K562 treated with DMSO at 1 percent for 48 hours (cell line): ENCODE results near the gene RPS5. TPM values are rescaled to one million over a fixed set of nuclear protein-coding genes. Genes with fewer than 3 reads are reported as not detected.

ENCODE experiments used
- total RNA-seq: library from RNA; unstranded; fragments of 300-600 nt; gene quantifications from 2 replicates; pipeline ENCODE4 v1.2.3, GENCODE V29; 2022; ENCODE audit warnings: low replicate concordance; ENCODE audit errors: extremely low read depth

RPS5 gene
- 2,923 and 3,134 TPM in 2 replicates for total RNA-seq

DNA sequence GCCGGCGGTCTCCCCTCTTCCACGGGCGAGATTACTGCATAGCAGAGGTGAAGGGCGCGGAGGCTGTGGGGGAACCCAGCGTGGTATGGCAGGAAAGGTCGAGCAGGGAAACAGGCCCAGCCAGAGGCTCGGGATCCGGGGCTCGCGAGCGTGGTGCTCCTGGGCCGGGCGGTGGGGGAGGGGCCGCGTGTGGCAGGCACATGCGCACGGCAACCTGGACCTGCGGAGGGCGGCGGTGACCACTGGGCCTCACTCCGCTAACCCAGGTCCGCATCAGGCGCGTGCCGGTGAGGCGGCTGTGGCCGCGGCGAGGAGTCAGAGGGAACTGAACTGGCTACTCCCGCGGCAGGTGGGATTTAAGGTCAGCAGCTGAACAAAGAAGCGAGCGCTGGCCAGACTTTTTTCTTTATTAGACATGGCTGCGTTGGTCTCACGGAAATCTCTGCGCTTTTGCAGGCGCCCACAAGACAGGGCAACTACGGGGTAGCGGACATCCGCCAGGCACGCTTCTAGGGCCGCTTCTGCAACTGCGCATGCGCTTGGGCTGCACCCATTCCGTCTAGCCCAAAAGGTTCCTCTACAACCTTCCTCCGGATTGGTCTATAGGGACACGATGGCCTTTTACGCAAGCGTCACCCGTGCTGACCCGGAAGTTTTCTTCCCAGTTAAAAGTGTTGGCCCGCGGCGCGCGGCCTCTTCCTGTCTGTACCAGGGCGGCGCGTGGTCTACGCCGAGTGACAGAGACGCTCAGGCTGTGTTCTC lies at the start of gene RPS5:
TSS of gene RPS5 (plus strand) at position 694 of the 762 bp plus-strand sequence. CDS start 869 bp downstream, outside the sequence.

DNA sequence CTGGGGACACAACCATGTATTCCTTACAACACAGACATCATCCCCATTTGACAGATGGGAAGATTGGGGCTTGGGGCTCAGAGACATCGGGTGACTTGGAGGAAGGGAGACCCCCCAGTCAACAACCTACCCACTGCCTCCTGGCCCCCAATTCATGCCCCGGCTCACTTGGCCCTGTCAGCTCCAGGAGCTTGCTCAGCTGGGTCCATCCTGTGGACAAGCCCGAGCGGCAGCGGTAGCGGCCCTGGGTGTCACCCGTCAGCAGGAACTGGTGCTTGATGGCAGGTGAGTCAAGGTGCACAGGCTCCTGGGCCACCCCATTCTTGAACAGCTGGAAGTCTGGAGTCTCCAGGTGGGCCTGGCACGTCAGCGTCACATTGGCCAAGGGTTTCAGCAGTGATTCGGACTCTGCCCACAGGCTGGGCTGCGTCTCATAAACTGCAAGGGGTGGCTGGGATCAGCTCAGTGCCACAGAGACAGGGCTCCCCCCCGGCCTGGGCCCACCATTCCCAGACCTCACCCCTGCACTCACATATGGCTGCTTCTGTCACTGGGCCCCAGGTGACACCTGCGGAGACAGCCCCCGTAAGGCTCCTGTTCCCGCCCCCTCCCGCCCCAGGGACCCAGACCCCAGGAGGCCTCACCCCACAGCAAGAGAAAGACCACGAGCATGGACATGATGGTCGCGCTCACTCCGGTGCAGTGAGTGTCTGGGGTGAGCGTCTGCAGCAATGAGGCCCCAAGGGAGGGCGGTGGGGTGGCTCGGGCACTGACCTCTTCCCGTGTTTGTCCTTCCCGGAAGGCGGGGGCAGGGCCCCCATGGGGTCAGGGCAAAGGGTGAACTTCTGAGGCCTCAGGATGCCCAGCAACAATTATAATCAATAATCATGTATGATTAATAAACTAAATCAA lies 34.1 kb upstream of the RPS5 start, which contains the start of gene A1BG:
TSS of gene A1BG (minus strand) at position 733 of the 912 bp plus-strand sequence. CDS start at position 678, 55 bp downstream.

DNA sequence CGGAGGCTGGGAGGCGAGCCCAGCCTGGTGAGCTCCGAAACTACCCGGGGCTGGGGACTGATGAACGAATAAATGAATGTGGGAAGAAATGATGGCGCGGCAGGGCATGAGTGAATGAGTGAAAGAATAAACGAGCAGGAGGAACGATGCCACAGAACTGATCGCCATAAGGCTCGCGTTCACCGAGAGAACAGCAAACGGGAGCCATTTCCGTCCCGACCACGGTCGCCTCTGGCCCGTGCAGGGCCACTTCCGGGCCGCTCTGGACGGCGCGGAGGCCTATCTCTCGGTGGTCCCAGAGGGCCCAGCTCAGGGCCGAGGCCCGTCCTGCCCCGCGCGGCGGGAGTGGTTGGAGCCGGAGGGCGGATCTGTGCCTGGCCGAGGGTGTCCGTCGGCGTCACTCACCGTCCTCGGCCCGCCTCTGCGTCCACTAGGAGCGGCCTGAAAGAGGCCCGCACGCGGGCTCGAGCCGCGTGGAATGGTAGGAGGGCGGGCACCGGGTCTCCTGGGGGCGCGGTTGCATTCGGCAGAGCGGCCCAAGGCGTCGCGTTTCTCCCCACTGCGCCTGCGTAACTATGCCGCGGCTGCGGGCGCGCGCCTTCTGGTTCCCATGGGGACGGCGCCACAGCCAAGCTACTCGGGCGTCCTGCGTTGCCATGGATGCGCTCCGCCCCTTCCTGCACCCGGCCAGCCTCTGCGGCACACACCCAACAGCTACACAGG lies 24.6 kb upstream of the RPS5 start, which contains the start of gene ZNF497:
TSS of gene ZNF497 (minus strand) at position 480 of the 723 bp plus-strand sequence. CDS start 5,116 bp downstream, outside the sequence.

DNA sequence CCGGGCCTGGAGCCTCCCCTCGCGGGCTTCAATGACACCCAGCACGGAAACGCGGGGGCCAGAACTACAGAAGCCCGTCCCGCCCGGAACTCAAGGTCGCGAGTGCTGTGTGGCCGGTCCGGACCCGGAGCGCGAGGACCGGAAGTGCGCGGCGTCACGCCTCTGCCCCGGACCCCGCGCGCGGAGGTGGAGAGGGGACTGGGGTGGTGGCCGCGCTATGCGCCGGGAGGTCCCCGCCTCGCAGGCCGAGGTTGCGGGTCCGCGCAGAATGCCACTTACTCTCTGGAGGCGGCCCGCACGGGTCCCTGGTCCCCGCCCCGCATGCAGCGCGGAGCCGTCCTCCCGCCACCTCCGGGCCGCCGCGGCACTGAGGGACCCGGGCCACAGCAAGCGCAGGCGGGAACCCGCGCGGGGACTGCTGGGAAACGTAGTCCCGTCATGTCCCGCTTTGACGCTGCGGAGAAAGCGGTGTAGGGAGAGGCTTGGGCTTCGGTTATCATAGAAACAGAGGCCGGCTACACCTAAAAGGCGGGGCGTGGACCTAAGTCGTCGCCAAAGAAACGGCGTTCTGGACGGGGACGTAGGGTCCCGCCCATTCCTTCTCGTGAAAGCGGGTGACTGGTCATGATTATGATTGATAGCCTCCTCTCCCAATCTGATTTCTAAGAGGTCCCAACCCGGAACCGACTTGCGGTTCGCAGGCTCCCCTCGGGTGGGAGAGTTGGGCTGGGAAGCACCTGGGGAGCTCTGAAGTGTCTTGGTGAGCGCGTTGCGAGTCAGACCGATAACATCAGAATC lies 6.2 kb upstream of the RPS5 start, which contains the start of gene ZNF837:
TSS of gene ZNF837 (minus strand) at position 369 of the 798 bp plus-strand sequence. CDS start 11,698 bp downstream, outside the sequence.

DNA sequence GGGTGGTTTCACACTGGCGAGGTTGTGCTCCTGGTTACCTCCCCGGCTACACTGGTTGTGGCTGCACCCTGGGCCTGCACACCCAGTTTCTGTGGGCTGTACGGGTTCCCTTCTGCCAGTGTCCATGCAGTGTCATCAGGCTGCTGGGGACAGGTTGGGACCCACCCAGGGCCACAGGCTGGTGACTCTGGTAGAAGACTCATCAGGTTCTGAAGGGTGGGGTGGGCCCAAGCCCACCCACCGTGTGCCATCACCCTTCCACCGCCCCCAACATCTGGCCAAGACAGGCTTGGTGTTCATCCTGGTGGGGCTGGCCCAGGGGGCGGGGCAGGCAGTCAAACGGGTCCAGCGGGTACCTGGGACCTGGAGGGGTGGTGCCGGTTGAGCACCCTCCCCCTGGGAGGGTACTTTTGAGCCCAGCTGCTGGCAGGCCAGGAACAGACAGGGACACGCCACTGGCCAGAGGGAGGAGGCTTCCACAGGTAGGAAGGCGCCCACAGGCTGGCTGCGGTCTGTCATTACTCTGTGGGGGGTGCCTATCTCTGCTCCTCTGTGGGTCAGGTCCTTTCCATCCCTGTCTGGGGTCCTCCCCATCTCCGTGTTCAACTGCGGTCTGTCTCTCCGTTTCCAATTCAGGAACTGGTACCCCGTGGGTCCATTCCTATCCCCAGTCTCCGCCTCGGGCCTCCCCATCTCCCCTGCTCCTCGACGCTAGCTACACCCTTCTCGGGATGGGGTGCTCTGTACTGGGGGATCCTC lies 8.3 kb downstream of the RPS5 start, which contains the start of gene RNF225:
TSS of gene RNF225 (plus strand) at position 437 of the 759 bp plus-strand sequence. CDS start 434 bp downstream, outside the sequence.

DNA sequence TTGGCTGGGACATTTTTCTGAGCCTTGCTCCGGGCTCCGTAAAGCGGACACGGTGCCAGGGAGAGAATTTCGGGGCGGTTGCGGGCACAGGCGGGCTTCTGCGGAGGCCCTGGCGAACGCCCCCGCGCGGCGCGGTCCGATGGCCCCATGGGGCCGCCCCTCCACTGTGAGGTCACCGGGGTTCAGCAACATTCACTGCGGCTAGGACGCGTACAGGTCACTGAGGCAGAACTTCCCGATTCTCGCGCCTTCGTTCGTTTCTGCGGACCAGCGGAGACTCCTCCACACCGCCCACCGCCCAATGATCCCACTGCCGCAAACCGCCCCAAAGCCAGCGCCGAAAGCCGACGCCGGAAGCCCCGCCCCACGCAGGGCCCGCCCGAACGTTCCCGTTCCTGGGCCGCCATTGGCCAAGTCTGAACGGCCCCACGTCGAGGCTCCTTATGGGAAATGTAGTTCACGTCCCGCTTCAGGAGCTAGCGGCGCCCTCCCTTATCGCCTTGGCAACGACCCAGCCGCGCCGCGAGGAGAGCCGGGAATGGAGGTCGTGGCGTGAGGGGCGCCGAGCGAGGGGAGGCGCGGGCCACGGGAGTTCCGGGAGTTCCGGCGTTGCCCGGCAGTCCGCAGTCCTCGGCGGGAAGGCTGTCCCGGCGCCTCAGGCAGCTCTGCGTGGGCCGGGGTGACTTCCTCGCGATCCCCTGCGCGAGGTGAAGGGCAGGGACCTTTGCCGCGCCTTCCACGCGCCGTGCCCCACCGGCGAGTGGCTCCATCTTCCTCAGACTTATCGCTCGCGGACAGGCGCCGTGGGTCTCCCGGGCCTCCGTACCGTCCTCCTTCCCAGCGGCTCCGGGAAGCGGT lies 21.3 kb downstream of the RPS5 start, which contains the start of gene ZNF584:
TSS of gene ZNF584 (plus strand) at position 498 of the 858 bp plus-strand sequence. CDS start 499 bp downstream, outside the sequence.

DNA sequence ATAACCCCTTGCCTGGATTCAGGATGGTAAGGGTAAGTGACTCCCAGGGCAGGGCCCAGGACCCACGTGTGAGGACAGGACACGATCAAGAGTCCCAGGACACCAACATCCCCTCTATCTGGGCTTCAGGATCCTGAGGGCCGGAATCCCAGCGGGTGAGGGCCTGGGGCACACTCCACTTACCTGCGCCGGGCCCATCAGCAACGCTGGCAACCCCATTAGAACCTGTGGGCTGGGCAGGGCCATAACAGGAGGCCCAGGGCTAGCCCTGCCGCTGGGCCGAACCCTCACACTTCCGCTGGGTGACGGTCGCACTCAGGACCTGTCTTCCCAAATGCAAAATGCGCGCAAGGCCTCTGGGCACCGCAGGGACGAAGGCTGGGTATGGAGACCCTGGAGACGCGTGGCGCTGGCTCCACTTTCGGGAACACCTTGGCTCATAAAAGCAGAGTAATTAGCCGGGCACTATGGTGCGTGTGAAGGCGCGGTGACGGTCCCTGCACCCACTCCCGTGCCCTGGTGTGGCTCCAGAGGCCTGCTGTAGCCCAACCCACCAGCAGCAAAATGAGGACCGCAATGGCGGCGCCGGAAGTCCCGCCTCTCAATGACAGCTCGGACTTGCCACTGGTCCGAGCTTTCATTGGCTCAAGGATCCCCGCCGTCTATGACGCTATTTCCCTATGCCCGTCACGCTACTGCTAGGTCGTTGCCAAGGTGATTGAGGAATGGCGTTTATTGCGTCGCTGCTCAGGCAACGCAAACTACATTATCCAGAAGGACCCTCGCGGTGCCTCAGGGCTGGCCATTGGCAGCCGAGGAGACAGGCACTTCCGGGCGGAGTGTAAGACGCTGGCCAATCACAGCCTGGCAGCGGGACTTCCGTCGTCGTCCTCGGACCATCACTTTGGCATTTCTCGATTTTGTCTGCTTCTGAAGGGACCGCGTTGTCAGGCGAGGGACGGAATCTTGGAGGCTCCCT lies 52.8 kb downstream of the RPS5 start, which contains the start of gene ZNF132:
TSS of gene ZNF132 (minus strand) at position 578 of the 979 bp plus-strand sequence. CDS start at position 246, 332 bp downstream.

Other genes starting within 250 kb of the RPS5 start
- gene ZNF329, start 236.5 kb upstream of the RPS5 start, total RNA-seq = not detected in 2 replicates
- not detected in 2 replicates for gene ZNF274, start 204.2 kb upstream of the RPS5 start, total RNA-seq
- gene ZNF544, start 158.4 kb upstream of the RPS5 start, total RNA-seq = not detected in 2 replicates
- not detected in 2 replicates for gene ZNF8, start 108.3 kb upstream of the RPS5 start, total RNA-seq
- gene ERVK3-1, start 81.9 kb upstream of the RPS5 start, total RNA-seq = not detected in 2 replicates
- not detected in 2 replicates for gene ZSCAN22, start 60.3 kb upstream of the RPS5 start, total RNA-seq
- not detected in 2 replicates for gene A1BG, start 33.8 kb upstream of the RPS5 start, total RNA-seq
- gene ZNF497, start 24.5 kb upstream of the RPS5 start, total RNA-seq = not detected in 2 replicates
- not detected in 2 replicates for gene ZNF837, start 6.2 kb upstream of the RPS5 start, total RNA-seq
- not detected in 2 replicates for gene RNF225, start 8.4 kb downstream of the RPS5 start, total RNA-seq
- gene ZNF584, start 21.4 kb downstream of the RPS5 start, total RNA-seq = not detected in 2 replicates
- not detected in 2 replicates for gene ZNF132, start 52.9 kb downstream of the RPS5 start, total RNA-seq
- gene ZNF324B, start 64.4 kb downstream of the RPS5 start, total RNA-seq = not detected in 2 replicates
- gene ZNF324, start 79.8 kb downstream of the RPS5 start, total RNA-seq = 167 TPM in 1 of 2 replicates, not detected in the other
- not detected in 2 replicates for gene ZNF446, start 89.1 kb downstream of the RPS5 start, total RNA-seq
- gene SLC27A5, start 124.7 kb downstream of the RPS5 start, total RNA-seq = not detected in 2 replicates
- gene ZBTB45, start 132.5 kb downstream of the RPS5 start, total RNA-seq = not detected in 2 replicates
- 866 and 1,637 TPM in 2 replicates for gene TRIM28, start 156.8 kb downstream of the RPS5 start, total RNA-seq
- not detected in 2 replicates for gene CHMP2A, start 167.8 kb downstream of the RPS5 start, total RNA-seq
- gene UBE2M, start 171.3 kb downstream of the RPS5 start, total RNA-seq = not detected in 2 replicates
- not detected in 2 replicates for gene MZF1, start 186.1 kb downstream of the RPS5 start, total RNA-seq